ENCODE data around the gene ELP1.
"Not testable (repeated sequence)": the region's sequence is repeated elsewhere in the genome, so short reads cannot be mapped to it uniquely, and the experiment has no call there.

The ELP1 gene

DNA sequence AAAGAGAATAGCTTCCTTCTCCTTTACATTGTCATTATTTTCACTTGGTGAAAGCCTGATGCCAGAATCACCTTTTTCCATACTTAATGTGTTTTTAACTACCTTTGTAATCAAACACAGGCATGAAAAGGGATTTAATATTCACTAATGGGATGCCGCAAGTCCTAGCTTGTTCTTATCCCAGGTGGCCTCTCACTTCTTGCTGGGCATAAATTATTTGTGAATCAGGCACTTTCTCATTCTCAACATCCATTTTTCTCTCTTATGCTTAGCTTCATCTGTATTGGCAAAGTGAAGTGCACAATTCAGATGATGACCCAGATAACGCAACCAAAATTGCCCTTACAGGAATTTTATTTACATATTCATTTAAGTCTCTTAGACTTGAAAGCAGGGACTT lies 89.1 kb downstream of the ELP1 start:
- DNase-seq (no peak), ATAC-seq (ENCODE audit: insufficient read depth, low read depth) (no peak)
- no peak overlapping the region for H3K4me2 ChIP-seq (ENCODE audit: insufficient read depth, low read length)
- no peak for TF ChIP-seq EZH2 (IDR thresholded peaks at IDR 0.05; ENCODE audit: borderline replicate concordance, low read depth, low read length, severe bottlenecking)
- TF ChIP-seq, protein P1, sequence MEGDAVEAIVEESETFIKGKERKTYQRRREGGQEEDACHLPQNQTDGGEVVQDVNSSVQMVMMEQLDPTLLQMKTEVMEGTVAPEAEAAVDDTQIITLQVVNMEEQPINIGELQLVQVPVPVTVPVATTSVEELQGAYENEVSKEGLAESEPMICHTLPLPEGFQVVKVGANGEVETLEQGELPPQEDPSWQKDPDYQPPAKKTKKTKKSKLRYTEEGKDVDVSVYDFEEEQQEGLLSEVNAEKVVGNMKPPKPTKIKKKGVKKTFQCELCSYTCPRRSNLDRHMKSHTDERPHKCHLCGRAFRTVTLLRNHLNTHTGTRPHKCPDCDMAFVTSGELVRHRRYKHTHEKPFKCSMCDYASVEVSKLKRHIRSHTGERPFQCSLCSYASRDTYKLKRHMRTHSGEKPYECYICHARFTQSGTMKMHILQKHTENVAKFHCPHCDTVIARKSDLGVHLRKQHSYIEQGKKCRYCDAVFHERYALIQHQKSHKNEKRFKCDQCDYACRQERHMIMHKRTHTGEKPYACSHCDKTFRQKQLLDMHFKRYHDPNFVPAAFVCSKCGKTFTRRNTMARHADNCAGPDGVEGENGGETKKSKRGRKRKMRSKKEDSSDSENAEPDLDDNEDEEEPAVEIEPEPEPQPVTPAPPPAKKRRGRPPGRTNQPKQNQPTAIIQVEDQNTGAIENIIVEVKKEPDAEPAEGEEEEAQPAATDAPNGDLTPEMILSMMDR (IDR thresholded peaks at IDR 0.05; ENCODE audit: borderline replicate concordance, extremely low read depth, low read length, poor library complexity, severe bottlenecking), result no peak
- no peak overlapping the region for H2AFZ ChIP-seq (ENCODE audit: low read depth, low read length)
- peaks cover 4% of the 10 kb centered on the region for H3K27me3 ChIP-seq (ENCODE audit: insufficient read depth, low read length, poor library complexity)
- H3K4me1 ChIP-seq (ENCODE audit: insufficient read depth, low read length), result no peaks in the 10 kb centered on the region
- no peak overlapping the region for H3K4me3 ChIP-seq (ENCODE audit: low read depth in 1 of 2, low read length in 2 of 2)
- H3K27ac ChIP-seq (ENCODE audit: low read length), result no peak overlapping the region
- no peak overlapping the region for H3K9ac ChIP-seq (ENCODE audit: low read depth, low read length)
- no peaks in the 10 kb centered on the region for H3K79me2 ChIP-seq (ENCODE audit: insufficient read depth, low read length)
- no peaks in the 10 kb centered on the region for H4K20me1 ChIP-seq (ENCODE audit: insufficient read depth, low read length)
- H3K36me3 ChIP-seq (ENCODE audit: insufficient read depth, low read length), result no peaks in the 10 kb centered on the region
- no peaks in the 10 kb centered on the region for H3K9me3 ChIP-seq (ENCODE audit: insufficient read depth, low read length, severe bottlenecking)

DNA sequence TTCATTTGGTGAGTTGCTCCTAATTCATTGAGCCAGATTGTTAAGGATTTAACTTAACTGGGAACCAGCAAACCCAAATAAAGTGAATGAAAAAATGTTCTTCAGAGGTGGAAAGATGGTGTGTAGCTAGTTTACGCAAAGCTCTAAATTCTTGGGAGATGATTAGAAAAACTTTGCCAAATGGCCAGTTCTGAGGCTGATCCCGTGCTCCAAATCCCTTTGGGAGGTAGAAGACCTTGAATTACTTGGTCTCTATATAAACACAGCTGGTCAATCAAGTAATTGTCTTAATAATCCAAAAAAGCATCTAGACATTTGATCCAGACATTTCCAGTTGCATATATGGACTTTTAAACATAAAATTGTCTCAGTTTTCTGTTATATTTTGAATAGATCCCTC lies 89.5 kb downstream of the ELP1 start:
- no peak for DNase-seq
- Histone ChIP-seq H3K9ac (ENCODE audit: low read depth, low read length) (no peak overlapping the region), H3K4me3 (ENCODE audit: low read depth in 1 of 2, low read length in 2 of 2) (no peak overlapping the region), H3K9me3 (ENCODE audit: insufficient read depth, low read length, severe bottlenecking) (no peaks in the 10 kb centered on the region), H3K4me2 (ENCODE audit: insufficient read depth, low read length) (no peak overlapping the region), H3K79me2 (ENCODE audit: insufficient read depth, low read length) (no peaks in the 10 kb centered on the region), H4K20me1 (ENCODE audit: insufficient read depth, low read length) (no peaks in the 10 kb centered on the region), H3K36me3 (ENCODE audit: insufficient read depth, low read length) (no peaks in the 10 kb centered on the region), H3K27ac (ENCODE audit: low read length) (no peak overlapping the region), H3K4me1 (ENCODE audit: insufficient read depth, low read length) (no peaks in the 10 kb centered on the region), H2AFZ (ENCODE audit: low read depth, low read length) (no peak overlapping the region), H3K27me3 (ENCODE audit: insufficient read depth, low read length, poor library complexity) (peaks cover 4% of the 10 kb centered on the region)
- ATAC-seq (ENCODE audit: insufficient read depth, low read depth), result no peak
- TF ChIP-seq, protein P1 (IDR thresholded peaks at IDR 0.05; ENCODE audit: borderline replicate concordance, extremely low read depth, low read length, poor library complexity, severe bottlenecking), result no peak
- TF ChIP-seq EZH2 (IDR thresholded peaks at IDR 0.05; ENCODE audit: borderline replicate concordance, low read depth, low read length, severe bottlenecking), result no peak

DNA sequence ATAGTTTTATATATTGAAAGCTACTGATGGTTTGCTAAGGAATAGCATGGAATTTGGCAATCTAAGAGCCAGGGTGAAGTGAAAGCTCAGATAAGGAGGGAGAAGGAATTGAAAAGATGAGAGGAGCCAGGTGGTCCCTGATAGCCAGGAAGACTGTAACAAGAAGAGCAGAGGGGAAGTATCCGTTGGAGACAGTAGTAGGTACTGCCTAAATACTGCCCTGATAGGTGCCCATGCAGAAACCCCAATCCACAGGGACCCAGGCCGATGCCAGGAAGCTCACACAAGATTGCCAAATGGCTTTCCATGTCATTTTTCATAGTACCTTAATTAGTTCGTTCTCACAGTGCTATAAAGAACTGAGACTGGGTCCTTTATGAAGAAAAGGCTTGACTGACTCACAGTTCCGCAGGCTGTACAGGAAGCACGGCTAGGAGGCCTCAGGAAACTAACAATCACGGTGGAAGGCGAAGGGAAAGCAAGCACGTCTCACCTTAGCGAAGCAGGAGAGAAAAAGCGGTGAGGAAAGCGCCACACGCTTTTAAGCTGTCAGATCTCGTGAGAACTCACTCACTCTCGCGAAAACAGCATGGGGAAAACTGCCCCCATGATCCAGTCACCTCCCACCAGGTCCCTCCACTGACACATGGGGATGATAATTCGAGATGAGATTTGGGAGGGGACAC lies 91.2 kb downstream of the ELP1 start:
- no peaks in the 10 kb centered on the region for H3K79me2 ChIP-seq (ENCODE audit: insufficient read depth, low read length)
- no peaks in the 10 kb centered on the region for H4K20me1 ChIP-seq (ENCODE audit: insufficient read depth, low read length)
- H3K27me3 ChIP-seq (ENCODE audit: insufficient read depth, low read length, poor library complexity), result peaks cover 4% of the 10 kb centered on the region
- H3K4me1 ChIP-seq (ENCODE audit: insufficient read depth, low read length), result no peaks in the 10 kb centered on the region
- H2AFZ ChIP-seq (ENCODE audit: low read depth, low read length), result no peak overlapping the region
- H3K9me3 ChIP-seq (ENCODE audit: insufficient read depth, low read length, severe bottlenecking), result no peaks in the 10 kb centered on the region
- H3K27ac ChIP-seq (ENCODE audit: low read length), result no peak overlapping the region
- ATAC-seq (ENCODE audit: insufficient read depth, low read depth) (no peak), DNase-seq (no peak)
- H3K36me3 ChIP-seq (ENCODE audit: insufficient read depth, low read length), result no peaks in the 10 kb centered on the region
- no peak overlapping the region for H3K9ac ChIP-seq (ENCODE audit: low read depth, low read length)
- TF ChIP-seq, protein P1 (IDR thresholded peaks at IDR 0.05; ENCODE audit: borderline replicate concordance, extremely low read depth, low read length, poor library complexity, severe bottlenecking), result no peak
- TF ChIP-seq EZH2 (IDR thresholded peaks at IDR 0.05; ENCODE audit: borderline replicate concordance, low read depth, low read length, severe bottlenecking), result no peak
- H3K4me2 ChIP-seq (ENCODE audit: insufficient read depth, low read length), result no peak overlapping the region
- H3K4me3 ChIP-seq (ENCODE audit: low read depth in 1 of 2, low read length in 2 of 2), result no peak overlapping the region

DNA sequence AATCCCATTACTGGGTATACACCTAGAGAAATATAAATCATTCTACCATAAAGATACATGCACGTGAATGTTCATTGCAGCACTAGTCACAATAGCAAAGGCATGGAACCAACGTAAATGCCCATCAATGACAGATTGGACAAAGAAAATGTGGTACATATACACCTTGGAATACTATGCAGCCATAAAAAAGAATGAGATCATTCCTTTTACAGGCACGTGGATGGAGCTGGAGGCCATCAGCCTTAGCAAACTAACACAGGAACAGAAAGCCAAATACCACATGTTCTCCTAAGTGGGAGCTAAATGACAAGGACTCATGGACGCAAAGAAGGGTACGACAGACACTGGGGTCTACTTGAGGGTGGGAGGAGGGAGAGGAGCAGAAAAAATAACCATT lies 94.4 kb downstream of the ELP1 start:
- not testable (repeated sequence) for H3K36me3 ChIP-seq (ENCODE audit: insufficient read depth, low read length); ATAC-seq (ENCODE audit: insufficient read depth, low read depth); DNase-seq; H3K4me3 ChIP-seq (ENCODE audit: low read depth in 1 of 2, low read length in 2 of 2); H3K9ac ChIP-seq (ENCODE audit: low read depth, low read length); H3K79me2 ChIP-seq (ENCODE audit: insufficient read depth, low read length); H3K4me1 ChIP-seq (ENCODE audit: insufficient read depth, low read length); H3K9me3 ChIP-seq (ENCODE audit: insufficient read depth, low read length, severe bottlenecking); H3K4me2 ChIP-seq (ENCODE audit: insufficient read depth, low read length); H3K27me3 ChIP-seq (ENCODE audit: insufficient read depth, low read length, poor library complexity); H3K27ac ChIP-seq (ENCODE audit: low read length); H2AFZ ChIP-seq (ENCODE audit: low read depth, low read length); H4K20me1 ChIP-seq (ENCODE audit: insufficient read depth, low read length)

Measured in DND-41 (cell line).